Loucy (cell line): Measurements from ENCODE around the gene ZNF511.

Experiments
- CTCF ChIP-seq: fragments of 200-600 bp; sonication (generic); conservative IDR thresholded peaks from 2 replicates; pipeline ENCODE4 v1.5.1; 2014; ENCODE audit warnings: mild to moderate bottlenecking, antibody characterized with exemption, low read length
- EZH2phosphoT487 ChIP-seq: fragments of 200-600 bp; IDR thresholded peaks from 2 replicates; pipeline ENCODE4 v1.6.1; 2018; ENCODE audit warnings: antibody characterized with exemption, mild to moderate bottlenecking, moderate library complexity, borderline replicate concordance

GRCh38 chr10:133355266-133355665, 46.6 kb downstream of the ZNF511 start:
- TF ChIP-seq EZH2phosphoT487: no peak
- TF ChIP-seq CTCF: no peak
